IMR-90 (cell line): Measurements from ENCODE around the gene PAPPA. TPM values are rescaled to one million over a fixed set of nuclear protein-coding genes. Genes with fewer than 3 reads are reported as not detected.

Experiments used
- ATAC-seq: fragments of 200-7000 bp; cut with Tn5 transposase; 2 replicates; pipeline ENCODE4 v1.9.1; 2020; ENCODE audit warnings: low read depth, mild to moderate bottlenecking, moderate library complexity
- BruUV-seq: library from RNA; stranded (reverse); fragments of 400-500 nt; replicated peaks from 2 replicates; lab custom pipeline; 2021; lab: Mats Ljungman, UMichigan
- CTCF ChIA-PET: fragments of 300-600 bp; formaldehyde crosslinking; extraction: SDS; loops from one replicate; lab custom pipeline; 2021; ENCODE audit warnings: antibody characterized with exemption; lab: Yijun Ruan, JAX
- POLR2A ChIA-PET: fragments of 300-600 bp; sonication (Branson Sonifier 250); formaldehyde crosslinking; loops from one replicate; lab custom pipeline; 2022; ENCODE audit warnings: antibody characterized with exemption; ENCODE audit not compliant: unreplicated experiment; lab: Charles Lee
- DNase-seq: peaks from one replicate; pipeline ENCODE4 v3.0.0; 2013
- H2AFZ ChIP-seq: replicated peaks from 2 replicates; pipeline ENCODE3; 2013; ENCODE audit warnings: low read length, mild to moderate bottlenecking; ENCODE audit not compliant: poor library complexity
- H2AK5ac ChIP-seq: 2 replicates; pipeline ENCODE4 v1.6.1; 2013; ENCODE audit warnings: low read depth, low read length, inconsistent platforms
- H2AK9ac ChIP-seq: replicated peaks from 2 replicates; pipeline ENCODE3; 2013; ENCODE audit warnings: mild to moderate bottlenecking, low read depth, low read length, moderate library complexity; ENCODE audit not compliant: poor library complexity
- H2BK120ac ChIP-seq: 2 replicates; pipeline ENCODE4 v1.6.1; 2013; ENCODE audit warnings: low read depth, low read length, inconsistent platforms
- H2BK15ac ChIP-seq: 3 replicates; pipeline ENCODE4 v1.6.1; 2013; ENCODE audit warnings: low read depth, low read length, inconsistent platforms
- H2BK20ac ChIP-seq: 2 replicates; pipeline ENCODE4 v1.6.1; 2013; ENCODE audit warnings: low read depth, mild to moderate bottlenecking, inconsistent platforms, low read length, moderate library complexity
- H2BK5ac ChIP-seq: 2 replicates; pipeline ENCODE4 v1.6.1; 2013; ENCODE audit warnings: mild to moderate bottlenecking, low read depth, low read length, inconsistent platforms; ENCODE audit not compliant: poor library complexity, severe bottlenecking
- H3K14ac ChIP-seq: replicated peaks from 2 replicates; pipeline ENCODE4 v1.6.1; 2013; ENCODE audit warnings: low read depth, low read length, inconsistent platforms
- H3K18ac ChIP-seq: 2 replicates; pipeline ENCODE4 v1.6.1; 2013; ENCODE audit warnings: low read depth, low read length, control low read depth
- H3K23ac ChIP-seq: 2 replicates; pipeline ENCODE4 v1.6.1; 2013; ENCODE audit warnings: low read depth, low read length, inconsistent platforms
- H3K27ac ChIP-seq: 2 replicates; pipeline ENCODE4 v1.5.1; 2013; ENCODE audit warnings: mild to moderate bottlenecking, control low read depth, low read length; ENCODE audit not compliant: insufficient read depth
- H3K27me3 ChIP-seq: 2 replicates; pipeline ENCODE4 v1.6.1; 2013; ENCODE audit warnings: low read length; ENCODE audit not compliant: control insufficient read depth, insufficient read depth
- H3K36me3 ChIP-seq: 2 replicates; pipeline ENCODE4 v1.6.1; 2013; ENCODE audit warnings: low read length, mixed read lengths; ENCODE audit not compliant: control insufficient read depth, insufficient read depth
- H3K4ac ChIP-seq: 2 replicates; pipeline ENCODE4 v1.6.1; 2013; ENCODE audit warnings: low read depth, low read length, inconsistent platforms
- H3K4me1 ChIP-seq: 2 replicates; pipeline ENCODE4 v1.6.1; 2013; ENCODE audit warnings: low read length, mixed read lengths; ENCODE audit not compliant: control insufficient read depth, insufficient read depth
- H3K4me2 ChIP-seq: 2 replicates; pipeline ENCODE4 v1.6.1; 2013; ENCODE audit warnings: low read depth, mild to moderate bottlenecking, control low read depth, low read length, moderate library complexity
- H3K4me3 ChIP-seq: 2 replicates; pipeline ENCODE4 v1.5.1; 2013; ENCODE audit warnings: low read depth, mild to moderate bottlenecking, control low read depth, low read length, moderate library complexity; ENCODE audit not compliant: insufficient read depth
- H3K56ac ChIP-seq: 2 replicates; pipeline ENCODE4 v1.6.1; 2013; ENCODE audit warnings: low read length, inconsistent platforms; ENCODE audit not compliant: insufficient read depth; ENCODE audit errors: extremely low read depth
- H3K79me1 ChIP-seq, 2 experiments: 2 replicates each; pipeline ENCODE4 v1.6.1; 2013; ENCODE audit warnings: low read length in 2 of 2, inconsistent platforms in 1 of 2, low read depth in 1 of 2
- H3K9ac ChIP-seq: 2 replicates; pipeline ENCODE4 v1.6.1; 2013; ENCODE audit warnings: low read depth, low read length, control low read depth
- H3K9me1 ChIP-seq: 2 replicates; pipeline ENCODE4 v1.6.1; 2013; ENCODE audit warnings: low read length, inconsistent platforms; ENCODE audit not compliant: insufficient read depth
- H3K9me3 ChIP-seq: 2 replicates; pipeline ENCODE4 v1.6.1; 2013; ENCODE audit warnings: low read length; ENCODE audit not compliant: control insufficient read depth, insufficient read depth
- H4K20me1 ChIP-seq: 2 replicates; pipeline ENCODE4 v1.6.1; 2013; ENCODE audit warnings: low read length, inconsistent platforms; ENCODE audit not compliant: insufficient read depth
- H4K5ac ChIP-seq: 2 replicates; pipeline ENCODE4 v1.6.1; 2013; ENCODE audit warnings: mild to moderate bottlenecking, low read depth, low read length, control low read depth
- H4K8ac ChIP-seq, 2 experiments: 2 replicates each; pipeline ENCODE4 v1.6.1; 2013; ENCODE audit warnings: low read depth in 2 of 2, low read length in 2 of 2, control low read depth in 1 of 2, inconsistent platforms in 1 of 2
- H4K91ac ChIP-seq: 2 replicates; pipeline ENCODE4 v1.6.1; 2013; ENCODE audit warnings: low read depth, low read length, inconsistent platforms; ENCODE audit not compliant: insufficient read depth
- CEBPB ChIP-seq: IDR thresholded peaks from 2 replicates; pipeline ENCODE4 v1.6.1; 2012; ENCODE audit warnings: low read depth, low read length, improper control_type of control experiment
- FOS ChIP-seq: fragments of 150-350 bp; IDR thresholded peaks from 2 replicates; pipeline ENCODE4 v1.6.1; 2016; ENCODE audit warnings: low read depth, low read length
- NFE2L2 ChIP-seq: fragments of 150-350 bp; IDR thresholded peaks from 2 replicates; pipeline ENCODE4 v1.6.1; 2016; ENCODE audit warnings: low read depth, mild to moderate bottlenecking, low read length
- POLR2A ChIP-seq: IDR thresholded peaks from 2 replicates; pipeline ENCODE4 v1.6.1; 2012; ENCODE audit warnings: mild to moderate bottlenecking, low read depth, low read length
- RFX5 ChIP-seq: IDR thresholded peaks from 2 replicates; pipeline ENCODE4 v1.8.0; 2012; ENCODE audit warnings: low read depth, mild to moderate bottlenecking, low read length, moderate library complexity
- dilution Hi-C: fragments of 300-500 bp; cut with HindIII; formaldehyde crosslinking; loops from one replicate; pipeline ENCODE4 v1.14.3; 2018; ENCODE audit warnings: low sequenced_read_pairs; ENCODE audit not compliant: unreplicated experiment
- in situ Hi-C: fragments of 300-500 bp; cut with MboI; formaldehyde crosslinking; loops from 3 replicates; pipeline ENCODE4 v1.14.3; 2019; ENCODE audit warnings: low sequenced_read_pairs, inconsistent platforms, mixed read lengths
- intact Hi-C: fragments of 100-400 bp; cut with micrococcal nuclease; formaldehyde crosslinking; loops from 2 replicates; pipeline ENCODE4 v1.10.0; 2022
- polyA plus RNA-seq, 3 experiments: library from polyadenylated mRNA; depleted of rRNA; stranded (reverse); fragments of >200 nt; gene quantifications; 2 replicates each; pipeline ENCODE4 v1.2.3, GENCODE V29; 2012; ENCODE audit warnings: low replicate concordance in 1 of 3
- total RNA-seq: library from RNA; depleted of rRNA; stranded (reverse); fragments of >200 nt; gene quantifications from 2 replicates; pipeline ENCODE4 v1.2.3, GENCODE V29; 2012
- TF ChIP-seq, protein P1 (sequence below): fragments of 150-350 bp; IDR thresholded peaks from 2 replicates; pipeline ENCODE4 v1.6.1; 2016; ENCODE audit warnings: low read depth, mild to moderate bottlenecking, low read length, moderate library complexity, borderline replicate concordance

Gene PAPPA
- total and polyA plus RNA-seq, 2 of the 4 experiments (the other 2 are of a cell fraction): 8.3 to 12.4 TPM

DNA sequence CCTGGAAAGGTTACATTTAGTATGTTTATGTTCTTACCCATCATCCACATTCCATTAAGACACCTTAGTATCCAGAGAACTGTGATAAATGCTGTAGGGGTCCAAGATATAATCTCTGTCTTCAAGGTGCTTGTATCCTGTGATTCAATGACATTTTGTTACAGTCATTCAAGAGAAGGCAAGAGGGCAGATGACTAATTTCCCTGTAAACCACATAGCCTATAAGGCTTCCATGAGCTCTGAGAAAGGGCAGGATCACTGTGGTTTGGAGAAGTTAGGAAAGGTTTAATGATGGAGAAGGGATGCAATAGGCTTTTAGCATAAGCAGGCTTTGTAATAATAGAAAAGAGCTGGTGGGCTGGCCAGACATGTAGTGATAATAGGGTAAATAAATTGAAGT, 40.0 kb downstream of the PAPPA start:
- no peak overlapping the region for H3K9ac ChIP-seq
- BruUV-seq: no TSS peak
- CTCF ChIA-PET: no interaction called here

More for the DNA sequence above, 40.0 kb downstream of the PAPPA start:
- Histone ChIP-seq H3K9me1 (peaks cover 19% of the 10 kb centered on the region; the same call in 1 of the 2 replicates), H2BK120ac (no peak overlapping the region), H2BK5ac (no peak overlapping the region), H3K18ac (no peak overlapping the region), H3K23ac (no peak overlapping the region), H4K5ac (no peak overlapping the region), H2AFZ (no peak overlapping the region), H2AK5ac (no peak overlapping the region), H4K20me1 (peaks cover 52% of the 10 kb centered on the region; the same call in 1 of the 2 replicates), H3K4me1 (peaks cover 8% of the 10 kb centered on the region), H3K4ac (no peak overlapping the region), H2BK20ac (no peak overlapping the region), H3K14ac (no peak overlapping the region), H3K56ac (no peak overlapping the region), H3K79me1 (peaks cover 21 to 59% of the 10 kb centered on the region in 2 experiments), H3K4me2 (no peak overlapping the region), H4K8ac (no peak overlapping the region), H3K27ac (no peak overlapping the region), H3K27me3 (no peaks in the 10 kb centered on the region), H4K91ac (no peak overlapping the region), H3K4me3 (no peak overlapping the region), H2AK9ac (no peak overlapping the region), H3K9me3 (no peaks in the 10 kb centered on the region), H2BK15ac (no peak overlapping the region), H3K36me3 (peaks cover 37% of the 10 kb centered on the region)
- peak; percentile 89 for DNase-seq
- dilution Hi-C loops: no loop called here
- peak; percentile 66 for TF ChIP-seq FOS
- TF ChIP-seq NFE2L2: no peak
- peak; percentile 59 for TF ChIP-seq CEBPB
- no peak for TF ChIP-seq RFX5
- no peak for TF ChIP-seq POLR2A
- TF ChIP-seq, protein P1, sequence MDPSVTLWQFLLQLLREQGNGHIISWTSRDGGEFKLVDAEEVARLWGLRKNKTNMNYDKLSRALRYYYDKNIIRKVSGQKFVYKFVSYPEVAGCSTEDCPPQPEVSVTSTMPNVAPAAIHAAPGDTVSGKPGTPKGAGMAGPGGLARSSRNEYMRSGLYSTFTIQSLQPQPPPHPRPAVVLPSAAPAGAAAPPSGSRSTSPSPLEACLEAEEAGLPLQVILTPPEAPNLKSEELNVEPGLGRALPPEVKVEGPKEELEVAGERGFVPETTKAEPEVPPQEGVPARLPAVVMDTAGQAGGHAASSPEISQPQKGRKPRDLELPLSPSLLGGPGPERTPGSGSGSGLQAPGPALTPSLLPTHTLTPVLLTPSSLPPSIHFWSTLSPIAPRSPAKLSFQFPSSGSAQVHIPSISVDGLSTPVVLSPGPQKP: no peak
- POLR2A ChIA-PET: no interaction called here
- intact Hi-C loops: no loop called here
- peak; percentile 52; the same call in 1 of the 2 replicates for ATAC-seq
- in situ Hi-C loops: no loop called here
